GM20000 (cell line): ENCODE data around the gene TIMM44.

Experiments
- DNase-seq: peaks from one replicate; pipeline ENCODE4 v3.0.0; 2012; ENCODE audit warnings: low spot score
- CTCF ChIP-seq: IDR thresholded peaks from 2 replicates; pipeline ENCODE4 v1.5.1; 2012; ENCODE audit warnings: mild to moderate bottlenecking, control low read depth; ENCODE audit errors: extremely low read depth, missing control alignments

TIMM44 gene

DNA sequence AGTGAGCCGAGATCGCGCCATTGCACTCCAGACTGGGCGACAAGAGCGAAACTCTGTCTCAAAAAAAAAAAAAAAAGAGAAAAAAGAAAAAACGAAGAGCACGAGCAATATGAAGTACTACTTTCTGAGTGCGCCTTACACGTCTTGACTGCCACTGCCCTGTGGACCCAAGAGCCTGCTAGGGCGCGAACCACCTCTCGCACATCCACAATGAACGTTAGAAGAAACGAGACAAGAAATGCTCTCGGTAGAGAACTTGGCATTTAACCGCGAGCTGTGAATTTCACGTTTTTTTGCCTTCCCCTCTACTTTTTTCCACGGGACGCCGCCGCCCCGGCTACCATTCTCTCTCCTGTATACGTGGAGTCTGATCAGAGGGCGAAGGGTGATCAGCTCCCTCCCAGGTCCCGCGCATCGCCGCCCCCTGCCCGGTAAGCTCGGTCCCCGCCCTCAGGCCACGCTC is 454 bp downstream of the TIMM44 start:
- TF ChIP-seq CTCF: no peak
- DNase-seq: no peak

DNA sequence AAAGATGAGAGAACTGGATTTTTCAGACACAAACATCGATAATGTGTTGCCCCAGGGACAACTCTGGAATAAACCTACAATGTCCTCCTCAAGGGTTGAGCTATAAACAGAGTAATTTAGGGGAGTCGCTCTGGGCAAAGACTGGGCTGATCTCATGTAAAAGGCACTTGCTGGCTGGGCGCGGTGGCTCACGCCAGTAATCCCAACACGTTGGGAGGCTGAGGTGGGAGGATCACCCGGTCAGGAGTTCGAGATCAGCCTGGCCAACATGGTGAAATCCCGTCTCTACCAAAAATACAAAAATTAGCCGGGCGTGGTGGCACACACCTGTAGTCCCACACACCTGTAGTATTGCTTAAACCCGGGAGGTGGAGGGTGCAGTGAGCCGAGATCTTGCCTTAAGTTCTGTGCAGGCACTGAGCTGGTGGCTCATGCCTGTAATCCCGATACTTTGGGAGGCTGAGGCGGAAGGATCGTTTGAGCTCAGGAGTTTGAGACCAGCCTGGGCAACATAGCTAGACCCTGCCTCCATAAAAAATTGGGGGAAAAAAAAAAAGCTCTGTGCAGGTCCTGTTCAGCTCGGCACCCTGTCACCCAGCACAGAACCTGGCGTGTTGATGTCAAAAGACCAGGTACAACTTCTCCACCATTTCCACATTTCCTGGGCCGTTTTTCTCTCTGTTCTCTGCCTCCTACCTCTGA is 1.4 kb downstream of the TIMM44 start:
- no peak for TF ChIP-seq CTCF
- no peak for DNase-seq

DNA sequence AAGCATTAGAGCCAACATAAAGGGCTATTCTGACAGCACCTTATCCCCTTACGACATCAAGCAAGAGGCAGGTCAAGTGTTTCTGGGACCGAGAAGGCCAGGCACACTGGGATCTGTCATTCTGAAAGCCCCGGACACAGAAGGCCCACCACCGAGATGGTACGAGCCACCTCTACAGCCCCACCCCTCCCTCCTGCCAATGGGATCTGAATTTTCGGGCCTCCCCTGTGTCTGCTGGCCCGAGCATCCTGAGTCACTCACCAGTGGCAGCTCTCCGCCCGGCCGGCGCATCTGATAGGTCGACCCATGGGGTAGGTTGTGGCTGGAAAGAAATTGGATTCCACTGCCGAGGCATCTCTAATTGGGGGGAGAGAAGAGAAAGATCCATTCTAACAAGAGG is 2.6 kb downstream of the TIMM44 start:
- DNase-seq: no peak
- no peak for TF ChIP-seq CTCF

DNA sequence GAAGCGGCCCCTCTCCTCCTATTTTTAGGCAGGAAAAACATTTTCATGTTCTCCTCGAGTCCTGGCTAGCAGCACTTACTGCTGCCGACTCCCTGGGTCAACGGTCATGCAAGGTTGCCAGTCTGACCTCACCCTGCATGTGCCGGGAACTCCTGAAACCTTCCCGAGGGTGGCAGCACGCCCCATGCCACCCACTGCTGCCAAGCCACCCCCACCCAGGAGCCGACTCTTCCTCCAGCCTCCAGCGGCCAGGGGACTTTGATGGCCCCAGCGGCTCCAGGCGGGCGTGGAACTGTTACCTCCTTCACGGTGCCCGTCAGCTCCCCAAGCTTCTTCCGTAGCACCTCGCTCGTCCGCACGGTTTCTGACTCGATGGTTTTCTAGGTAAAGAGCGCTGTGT is 8.7 kb downstream of the TIMM44 start:
- no peak for TF ChIP-seq CTCF
- no peak for DNase-seq

- DNase-seq: no peak
- TF ChIP-seq CTCF: no peak
Observed at GRCh38 chr19:7933828-7934725, 9.4 kb downstream of the TIMM44 start.

GRCh38 chr19:7933411-7933810 is 10.1 kb downstream of the TIMM44 start:
- no peak for TF ChIP-seq CTCF
- no peak for DNase-seq

- TF ChIP-seq CTCF: no peak
- no peak for DNase-seq
Observed at GRCh38 chr19:7932930-7933300, 10.6 kb downstream of the TIMM44 start.
